CD4-positive, alpha-beta T cell treated with Interleukin-4 for 4 hours (primary cell): Measurements from ENCODE around the gene GCDH.
A peak's percentile ranks its signal among the peaks of the same experiment; 100 is the strongest.

Source experiments
- DNase-seq: peaks from one replicate; pipeline ENCODE4 v3.0.0-alpha.2; 2020

GCDH gene

GRCh38 chr19:12943437-12944044 is 52.6 kb downstream of the GCDH start:
- DNase-seq = no peak

- no peak for DNase-seq
Observed at GRCh38 chr19:12944104-12944674, 53.2 kb downstream of the GCDH start.

GRCh38 chr19:12945479-12946091 is 54.6 kb downstream of the GCDH start, which contains the start of gene RAD23A:
RAD23A (plus strand) TSS chr19:12945862; CDS start chr19:12945949, 87 bp downstream.
- peak; percentile 97 for DNase-seq

GRCh38 chr19:12946092-12946721 is 55.2 kb downstream of the GCDH start:
- no peak for DNase-seq

- DNase-seq = no peak
Observed at GRCh38 chr19:12946731-12947496, 56.0 kb downstream of the GCDH start.

GRCh38 chr19:12947702-12948611 is 57.0 kb downstream of the GCDH start:
- DNase-seq = no peak

GRCh38 chr19:12948612-12949362 is 57.8 kb downstream of the GCDH start:
- no peak for DNase-seq
